NCI-H2107 (cell line): ENCODE measurements around the gene VAV2.

Experiments used
- DNase-seq: peaks from one replicate; lab custom pipeline; 2025; lab: John Stamatoyannopoulos, UW

VAV2 gene

DNA sequence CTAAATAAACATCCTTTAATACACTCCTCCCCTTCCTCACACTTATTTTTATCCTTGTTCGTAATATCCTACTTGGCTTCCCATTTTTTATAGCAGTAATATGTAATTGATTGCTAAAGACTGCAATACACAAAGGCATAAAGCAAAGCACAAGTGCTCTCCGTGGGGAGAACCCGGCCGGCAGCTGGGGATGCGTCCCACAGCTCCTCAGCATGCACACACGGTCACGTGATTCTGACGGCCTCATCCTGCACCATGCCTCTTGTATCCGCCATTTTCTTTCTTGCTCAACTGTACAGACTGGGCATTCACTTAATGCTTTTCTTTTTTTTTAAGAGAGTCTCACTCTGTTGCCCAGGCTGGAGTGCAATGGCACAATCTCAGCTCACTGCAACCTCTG is 36.0 kb upstream of the VAV2 start:
- DNase-seq = no peak

- no peak for DNase-seq
Measured at GRCh38 chr9:134027561-134027960, 35.4 kb upstream of the VAV2 start.

- DNase-seq = no peak
Measured at GRCh38 chr9:134026981-134027380, 34.9 kb upstream of the VAV2 start.

DNA sequence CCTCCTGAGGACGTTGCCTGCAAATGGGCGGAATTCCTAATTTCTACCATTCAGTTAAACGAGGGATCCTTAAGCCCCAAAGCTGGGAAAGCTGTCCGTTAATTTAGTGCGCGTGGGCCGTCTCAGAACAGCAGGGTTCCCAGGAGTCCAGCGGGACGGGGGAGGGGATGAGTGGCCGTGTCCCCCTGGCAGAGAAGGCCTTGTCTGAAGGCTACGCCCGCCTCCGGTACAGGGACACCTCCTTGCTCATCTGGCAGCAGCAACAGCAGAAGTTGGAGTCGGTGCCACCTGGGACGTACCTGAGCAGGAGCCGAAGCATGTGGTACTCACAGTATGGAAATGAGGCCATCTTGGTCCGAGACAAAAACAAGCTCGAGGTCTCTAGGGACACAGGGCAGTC is 34.5 kb upstream of the VAV2 start:
- no peak for DNase-seq

- DNase-seq = no peak
Measured at GRCh38 chr9:134025606-134026541, 33.8 kb upstream of the VAV2 start.

- peak; percentile 91 for DNase-seq
Measured at GRCh38 chr9:134024828-134025605, 32.9 kb upstream of the VAV2 start, which contains the start of gene BRD3OS. TSS of gene BRD3OS (plus strand) at chr9:134025481. CDS start at chr9:134026748, 1,267 bp downstream.

GRCh38 chr9:134024214-134024792 is 32.2 kb upstream of the VAV2 start:
- DNase-seq = no peak

DNA sequence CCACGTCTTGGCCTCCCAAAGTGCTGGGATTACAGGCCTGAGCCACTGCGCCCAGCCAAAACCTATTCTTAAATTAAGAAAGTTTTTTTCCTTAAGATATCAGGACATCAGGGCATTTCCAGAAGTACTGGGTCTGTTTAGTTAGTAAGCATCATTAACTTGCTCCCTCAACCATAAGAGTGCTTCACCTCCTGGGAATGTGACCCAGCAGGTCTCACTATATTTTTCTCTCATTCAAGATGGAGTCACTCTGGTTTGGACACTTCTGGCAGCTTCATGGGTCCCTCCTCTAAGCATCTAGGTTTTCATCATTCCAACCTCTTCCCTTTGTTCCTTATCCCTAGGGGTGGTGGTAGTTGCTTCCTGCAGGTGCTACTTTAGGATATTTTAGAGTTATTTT is 22.8 kb upstream of the VAV2 start:
- DNase-seq = no peak

DNA sequence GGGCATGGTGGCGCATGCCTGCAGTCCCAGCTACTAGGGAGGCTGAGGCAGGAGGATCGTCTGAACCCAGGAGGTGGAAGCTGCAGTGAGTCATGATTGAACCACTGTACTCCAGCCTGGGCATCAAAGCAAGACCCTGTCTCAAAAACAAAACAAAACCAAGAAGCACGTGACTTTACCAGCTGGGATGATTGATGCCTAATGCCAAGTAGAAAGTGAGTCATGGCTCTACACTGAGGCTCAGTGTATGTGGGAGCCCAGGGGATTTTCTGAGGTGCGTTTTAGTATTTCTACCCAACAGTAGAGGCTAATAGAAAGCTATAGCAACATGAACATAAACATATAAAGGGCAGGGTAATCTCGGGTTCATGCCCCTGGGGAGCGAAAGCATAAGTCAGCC is 19.3 kb upstream of the VAV2 start:
- no peak for DNase-seq

GRCh38 chr9:134010310-134011173 is 18.4 kb upstream of the VAV2 start:
- DNase-seq = no peak

GRCh38 chr9:134007571-134007970 is 15.4 kb upstream of the VAV2 start:
- no peak for DNase-seq

DNA sequence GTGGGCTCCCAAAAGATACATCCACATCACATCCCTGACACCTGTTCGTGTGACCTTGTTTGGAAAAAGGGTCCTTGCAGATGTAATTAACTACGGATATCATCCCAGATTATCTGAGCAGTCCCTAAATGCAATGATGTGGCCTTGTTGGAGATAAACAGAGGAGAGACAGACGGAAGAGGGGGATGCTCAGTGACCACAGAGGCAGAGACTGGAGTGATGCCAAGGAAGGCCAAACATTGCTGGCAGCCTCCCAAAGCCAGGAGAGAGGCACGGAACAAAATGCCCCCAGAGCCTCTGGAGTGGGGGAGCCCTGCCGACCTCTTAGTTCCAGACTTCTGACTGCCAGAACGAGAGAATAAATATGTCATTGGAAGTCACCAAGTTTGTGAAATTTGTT is 15.0 kb upstream of the VAV2 start:
- no peak for DNase-seq

DNA sequence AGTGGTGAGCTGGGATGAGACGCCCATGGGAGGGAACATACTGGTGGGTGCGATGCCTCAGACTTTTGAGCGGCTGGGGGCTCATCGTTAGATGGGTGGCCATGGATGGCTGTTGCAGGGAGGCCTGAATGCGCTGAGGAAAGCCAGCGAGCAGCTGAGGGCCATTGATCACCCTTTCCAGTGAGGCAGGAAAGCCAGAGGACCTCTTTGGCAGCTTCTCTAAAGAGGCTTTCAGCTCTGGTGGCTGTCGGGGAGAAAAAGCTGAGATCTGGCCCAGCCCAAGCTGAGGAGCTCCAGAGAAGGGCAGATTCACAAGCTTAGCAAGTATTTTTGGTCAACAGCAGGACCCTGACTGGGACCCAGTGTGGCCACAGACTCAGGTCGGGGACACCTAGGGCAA is 13.3 kb upstream of the VAV2 start:
- no peak for DNase-seq

DNA sequence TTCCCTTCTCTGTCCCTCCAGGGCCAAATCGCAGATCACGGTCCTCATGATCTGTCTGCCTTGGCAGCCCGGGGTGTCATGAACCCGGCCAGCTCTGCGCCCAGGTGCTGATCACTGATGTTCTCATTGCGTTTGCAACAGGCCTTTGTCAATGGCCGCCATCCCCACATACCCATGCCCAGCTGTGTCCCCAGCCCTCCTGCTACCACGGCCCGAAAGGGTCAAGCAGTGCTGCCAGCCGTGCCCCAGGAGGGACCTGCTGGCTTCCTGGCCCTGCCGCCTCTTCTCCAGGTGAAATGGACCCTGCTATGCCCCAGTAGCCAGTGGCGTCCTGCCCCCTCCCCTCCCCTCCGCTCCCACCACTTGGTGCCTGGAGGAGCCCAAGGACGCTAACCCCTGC is 12.8 kb upstream of the VAV2 start:
- no peak for DNase-seq

GRCh38 chr9:134004131-134004873 is 12.2 kb upstream of the VAV2 start:
- no peak for DNase-seq

DNA sequence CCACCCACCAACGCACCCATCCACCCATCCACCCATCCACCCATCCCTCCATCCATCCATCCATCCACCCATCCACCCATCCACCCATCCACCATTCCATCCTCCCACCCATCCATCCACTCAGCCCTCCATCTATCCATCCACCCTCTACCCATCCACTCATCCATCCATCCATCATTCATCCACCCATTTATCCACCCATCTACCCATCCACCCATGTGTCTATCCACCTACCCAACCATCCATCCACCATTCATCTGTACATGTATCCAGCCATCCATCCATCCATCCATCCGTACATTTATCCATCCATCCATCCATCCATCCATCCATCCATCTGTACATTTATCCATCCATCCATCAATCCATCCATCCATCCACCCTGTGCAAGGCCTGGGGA is 11.1 kb upstream of the VAV2 start:
- DNase-seq = no peak

DNA sequence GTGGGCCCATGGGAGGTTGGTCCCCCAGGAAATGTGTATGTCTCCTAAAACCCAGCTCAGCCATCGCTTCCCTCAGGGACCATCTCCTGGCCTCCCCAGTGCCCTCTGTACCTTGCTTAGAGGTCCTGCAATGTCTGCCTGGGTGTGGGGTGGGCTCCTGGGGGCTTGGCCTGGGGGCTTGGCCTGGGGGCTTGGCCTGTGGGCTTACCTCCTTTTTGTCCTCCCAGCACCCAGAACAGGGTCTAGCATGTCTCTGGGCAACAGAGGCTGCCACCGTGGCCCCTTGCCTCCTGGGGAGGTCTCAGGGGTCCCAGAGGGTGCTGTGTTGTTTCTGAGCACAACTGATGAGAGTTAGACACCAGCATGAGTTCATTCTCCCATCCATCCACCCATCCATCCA is 10.7 kb upstream of the VAV2 start:
- no peak for DNase-seq

GRCh38 chr9:133999851-134000265 is 7.7 kb upstream of the VAV2 start:
- DNase-seq = no peak

DNA sequence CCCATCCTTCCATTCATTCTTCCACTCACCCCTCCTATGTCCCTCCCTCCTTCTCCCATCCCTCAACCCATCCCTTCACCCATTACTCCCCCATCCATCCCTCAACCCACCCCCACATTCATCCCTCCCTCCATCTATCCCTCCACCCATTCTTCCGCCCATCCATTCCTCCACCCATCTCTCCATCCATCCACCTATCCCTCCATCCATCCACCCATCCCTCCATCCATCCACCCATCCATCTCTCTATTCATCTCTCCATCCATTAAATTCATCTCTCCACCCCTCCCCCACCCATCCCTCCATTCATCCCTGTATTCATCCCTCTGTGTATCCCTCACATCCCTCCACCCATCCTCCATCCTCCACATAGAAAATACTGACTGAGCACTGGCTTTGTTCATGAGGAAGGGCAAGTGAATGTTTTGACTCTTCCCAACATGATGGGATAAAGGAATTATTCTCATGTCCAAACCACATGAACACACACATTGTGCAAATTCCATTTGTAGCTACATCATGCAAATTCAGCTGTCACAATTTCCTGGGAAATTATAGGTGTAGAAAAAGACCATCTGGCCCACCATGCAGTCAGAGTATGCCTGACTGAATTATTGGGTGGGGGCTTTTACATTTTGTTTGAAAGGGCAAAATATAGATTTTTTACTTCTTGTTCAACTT is 6.9 kb upstream of the VAV2 start:
- DNase-seq = no peak

DNA sequence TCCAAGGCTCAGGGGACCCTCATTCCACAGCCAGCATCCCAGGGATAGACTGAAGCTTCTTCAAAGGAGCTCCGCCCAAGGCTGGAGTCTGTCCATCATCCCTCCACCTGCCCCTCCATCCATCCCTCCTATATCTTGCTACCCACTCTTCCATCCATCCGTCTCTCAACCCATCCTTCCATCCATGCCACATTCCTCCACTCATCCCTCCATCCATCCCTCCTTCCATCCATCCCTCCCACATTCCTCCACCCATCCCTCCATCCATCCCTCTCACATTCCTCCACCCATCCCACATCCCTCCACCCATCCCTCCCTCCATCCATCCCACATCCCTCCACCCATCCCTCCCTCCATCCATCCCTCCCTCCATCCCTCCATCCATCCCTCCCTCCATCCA is 5.5 kb upstream of the VAV2 start:
- no peak for DNase-seq
